GM12892 (cell line): ENCODE results near the gene MED15.

Experiments
- POLR2A ChIP-seq: IDR thresholded peaks from 2 replicates; pipeline ENCODE4 v1.6.1; 2011; ENCODE audit warnings: low read depth, low read length, control low read depth
- POLR2AphosphoS5 ChIP-seq: IDR thresholded peaks from 2 replicates; pipeline ENCODE4 v1.6.1; 2011; ENCODE audit warnings: low read depth, low read length, control low read depth
- TAF1 ChIP-seq: IDR thresholded peaks from 2 replicates; pipeline ENCODE4 v1.6.1; 2011; ENCODE audit warnings: low read depth, mild to moderate bottlenecking, control low read depth, low read length, borderline replicate concordance

- TF ChIP-seq POLR2AphosphoS5: no peak
- no peak for TF ChIP-seq TAF1
- TF ChIP-seq POLR2A: no peak
Measured at GRCh38 chr22:20632082-20632481, 124.7 kb downstream of the MED15 start.
